Liver (tissue), 3 donors: Measurements from ENCODE around the gene LINGO3.

Experiments
- TF ChIP-seq, protein P1 (sequence below): fragments of 150-350 bp; IDR thresholded peaks from 2 replicates; pipeline ENCODE4 v1.5.1; 2017; ENCODE audit warnings: improper control_type of control experiment, low read depth, low read length; ENCODE audit not compliant: missing input control
- TF ChIP-seq, protein P2 (sequence below): IDR thresholded peaks from 2 replicates; pipeline ENCODE4 v1.6.1; 2016; ENCODE audit warnings: antibody characterized with exemption, mild to moderate bottlenecking
- TF ChIP-seq, protein P3 (sequence below): IDR thresholded peaks from 2 replicates; pipeline ENCODE4 v1.6.1; 2016; ENCODE audit warnings: antibody characterized with exemption
- donor health status: healthy.
- donor health status: healthy.

DNA sequence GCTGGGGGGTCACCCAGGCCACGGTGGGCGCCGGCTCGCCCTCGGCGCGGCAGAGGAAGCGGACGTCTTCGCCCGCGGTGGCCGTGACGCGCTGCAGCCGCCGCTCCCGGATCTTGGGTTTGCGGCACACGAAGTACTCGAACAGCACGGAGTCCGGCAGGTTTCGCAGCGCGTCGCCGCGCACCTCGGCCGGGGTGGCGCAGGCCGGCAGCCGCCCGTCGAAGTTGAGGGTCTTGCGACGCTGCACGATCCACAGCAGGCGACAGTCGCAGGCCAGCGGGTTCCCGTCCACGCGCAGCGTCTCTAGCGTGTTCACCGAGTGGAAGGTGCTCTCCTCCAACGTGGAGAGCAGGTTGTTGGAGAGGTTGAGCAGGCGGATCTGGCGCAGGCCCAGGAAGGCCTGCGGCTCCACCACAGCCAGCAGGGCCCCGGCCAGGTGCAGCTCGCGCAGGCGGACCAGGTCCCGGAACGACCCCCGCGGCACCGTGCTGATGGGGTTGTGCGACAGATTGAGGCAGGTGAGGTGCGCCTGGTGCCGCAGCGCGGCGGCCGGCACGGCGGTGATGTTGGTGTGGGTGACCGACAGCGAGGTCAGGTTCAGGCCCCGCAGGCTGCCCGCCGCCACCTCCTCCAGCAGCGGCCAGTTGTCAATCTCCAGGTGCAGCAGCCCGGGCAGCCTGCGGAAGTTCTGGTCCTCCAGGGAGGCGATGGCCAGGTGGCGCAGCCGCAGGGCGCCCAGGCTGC is 17.3 kb downstream of the LINGO3 start:
- TF ChIP-seq, protein P1, sequence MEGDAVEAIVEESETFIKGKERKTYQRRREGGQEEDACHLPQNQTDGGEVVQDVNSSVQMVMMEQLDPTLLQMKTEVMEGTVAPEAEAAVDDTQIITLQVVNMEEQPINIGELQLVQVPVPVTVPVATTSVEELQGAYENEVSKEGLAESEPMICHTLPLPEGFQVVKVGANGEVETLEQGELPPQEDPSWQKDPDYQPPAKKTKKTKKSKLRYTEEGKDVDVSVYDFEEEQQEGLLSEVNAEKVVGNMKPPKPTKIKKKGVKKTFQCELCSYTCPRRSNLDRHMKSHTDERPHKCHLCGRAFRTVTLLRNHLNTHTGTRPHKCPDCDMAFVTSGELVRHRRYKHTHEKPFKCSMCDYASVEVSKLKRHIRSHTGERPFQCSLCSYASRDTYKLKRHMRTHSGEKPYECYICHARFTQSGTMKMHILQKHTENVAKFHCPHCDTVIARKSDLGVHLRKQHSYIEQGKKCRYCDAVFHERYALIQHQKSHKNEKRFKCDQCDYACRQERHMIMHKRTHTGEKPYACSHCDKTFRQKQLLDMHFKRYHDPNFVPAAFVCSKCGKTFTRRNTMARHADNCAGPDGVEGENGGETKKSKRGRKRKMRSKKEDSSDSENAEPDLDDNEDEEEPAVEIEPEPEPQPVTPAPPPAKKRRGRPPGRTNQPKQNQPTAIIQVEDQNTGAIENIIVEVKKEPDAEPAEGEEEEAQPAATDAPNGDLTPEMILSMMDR: no peak
- TF ChIP-seq, protein P2, sequence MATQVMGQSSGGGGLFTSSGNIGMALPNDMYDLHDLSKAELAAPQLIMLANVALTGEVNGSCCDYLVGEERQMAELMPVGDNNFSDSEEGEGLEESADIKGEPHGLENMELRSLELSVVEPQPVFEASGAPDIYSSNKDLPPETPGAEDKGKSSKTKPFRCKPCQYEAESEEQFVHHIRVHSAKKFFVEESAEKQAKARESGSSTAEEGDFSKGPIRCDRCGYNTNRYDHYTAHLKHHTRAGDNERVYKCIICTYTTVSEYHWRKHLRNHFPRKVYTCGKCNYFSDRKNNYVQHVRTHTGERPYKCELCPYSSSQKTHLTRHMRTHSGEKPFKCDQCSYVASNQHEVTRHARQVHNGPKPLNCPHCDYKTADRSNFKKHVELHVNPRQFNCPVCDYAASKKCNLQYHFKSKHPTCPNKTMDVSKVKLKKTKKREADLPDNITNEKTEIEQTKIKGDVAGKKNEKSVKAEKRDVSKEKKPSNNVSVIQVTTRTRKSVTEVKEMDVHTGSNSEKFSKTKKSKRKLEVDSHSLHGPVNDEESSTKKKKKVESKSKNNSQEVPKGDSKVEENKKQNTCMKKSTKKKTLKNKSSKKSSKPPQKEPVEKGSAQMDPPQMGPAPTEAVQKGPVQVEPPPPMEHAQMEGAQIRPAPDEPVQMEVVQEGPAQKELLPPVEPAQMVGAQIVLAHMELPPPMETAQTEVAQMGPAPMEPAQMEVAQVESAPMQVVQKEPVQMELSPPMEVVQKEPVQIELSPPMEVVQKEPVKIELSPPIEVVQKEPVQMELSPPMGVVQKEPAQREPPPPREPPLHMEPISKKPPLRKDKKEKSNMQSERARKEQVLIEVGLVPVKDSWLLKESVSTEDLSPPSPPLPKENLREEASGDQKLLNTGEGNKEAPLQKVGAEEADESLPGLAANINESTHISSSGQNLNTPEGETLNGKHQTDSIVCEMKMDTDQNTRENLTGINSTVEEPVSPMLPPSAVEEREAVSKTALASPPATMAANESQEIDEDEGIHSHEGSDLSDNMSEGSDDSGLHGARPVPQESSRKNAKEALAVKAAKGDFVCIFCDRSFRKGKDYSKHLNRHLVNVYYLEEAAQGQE: no peak
- TF ChIP-seq, protein P3, sequence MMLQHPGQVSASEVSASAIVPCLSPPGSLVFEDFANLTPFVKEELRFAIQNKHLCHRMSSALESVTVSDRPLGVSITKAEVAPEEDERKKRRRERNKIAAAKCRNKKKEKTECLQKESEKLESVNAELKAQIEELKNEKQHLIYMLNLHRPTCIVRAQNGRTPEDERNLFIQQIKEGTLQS: no peak
